ENCODE results near the gene TEX13D.
"Not testable (repeated sequence)": the region's sequence is repeated elsewhere in the genome, so short reads cannot be mapped to it uniquely, and the experiment has no call there.

GRCh38 chrX:124334555-124334954 is 2.1 kb downstream of the TEX13D start:
- not testable (repeated sequence) for TF ChIP-seq EZH2 (IDR thresholded peaks at IDR 0.05; ENCODE audit: borderline replicate concordance, low read depth, low read length, severe bottlenecking); POLR2A (IDR thresholded peaks at IDR 0.05; ENCODE audit: low read depth, low read length); CTCF (IDR thresholded peaks at IDR 0.05; ENCODE audit: extremely low read depth in 1 of 2, insufficient read depth in 1 of 2, low read depth in 1 of 2, low read length in 2 of 2); POLR2AphosphoS5 (IDR thresholded peaks at IDR 0.05; ENCODE audit: insufficient read depth, low read depth, low read length)
